ENCODE results near the gene KLRD1.
"Not testable (repeated sequence)": the region's sequence is repeated elsewhere in the genome, so short reads cannot be mapped to it uniquely, and the experiment has no call there.

Gene KLRD1

GRCh38 chr12:10338470-10338869, 30.8 kb downstream of the KLRD1 start:
- DNase-seq (ENCODE audit: low spot score) = not testable (repeated sequence)

GRCh38 chr12:10339053-10339840, 31.6 kb downstream of the KLRD1 start:
- no peak for DNase-seq (ENCODE audit: low spot score)

GRCh38 chr12:10340946-10341345, 33.3 kb downstream of the KLRD1 start:
- DNase-seq (ENCODE audit: low spot score) = not testable (repeated sequence)

- no peak for DNase-seq (ENCODE audit: low spot score)
Measured at GRCh38 chr12:10341892-10342509, 34.3 kb downstream of the KLRD1 start.

GRCh38 chr12:10351457-10351856, 43.8 kb downstream of the KLRD1 start:
- DNase-seq (ENCODE audit: low spot score) = not testable (repeated sequence)

GRCh38 chr12:10354071-10354470, 46.4 kb downstream of the KLRD1 start:
- no peak for DNase-seq (ENCODE audit: low spot score)

GRCh38 chr12:10354502-10354901, 46.8 kb downstream of the KLRD1 start:
- DNase-seq (ENCODE audit: low spot score) = no peak

- no peak for DNase-seq (ENCODE audit: low spot score)
Measured at GRCh38 chr12:10358131-10358530, 50.5 kb downstream of the KLRD1 start.

- no peak for DNase-seq (ENCODE audit: low spot score)
Measured at GRCh38 chr12:10358969-10359368, 51.3 kb downstream of the KLRD1 start.

- DNase-seq (ENCODE audit: low spot score) = peak; percentile 77
Measured at GRCh38 chr12:10361084-10361483, 53.4 kb downstream of the KLRD1 start.

- DNase-seq (ENCODE audit: low spot score) = peak; percentile 38
Measured at GRCh38 chr12:10361622-10362021, 54.0 kb downstream of the KLRD1 start.

GRCh38 chr12:10362325-10362724, 54.7 kb downstream of the KLRD1 start:
- DNase-seq (ENCODE audit: low spot score) = peak; percentile 9

- peak; percentile 48 for DNase-seq (ENCODE audit: low spot score)
Measured at GRCh38 chr12:10362828-10363657, 55.4 kb downstream of the KLRD1 start.

GRCh38 chr12:10363658-10363913, 55.9 kb downstream of the KLRD1 start:
- DNase-seq (ENCODE audit: low spot score) = no peak

GRCh38 chr12:10363914-10364814, 56.5 kb downstream of the KLRD1 start:
- peak; percentile 80 for DNase-seq (ENCODE audit: low spot score)

- peak; percentile 87 for DNase-seq (ENCODE audit: low spot score)
Measured at GRCh38 chr12:10364815-10365622, 57.3 kb downstream of the KLRD1 start.

GRCh38 chr12:10365696-10366405, 58.2 kb downstream of the KLRD1 start:
- peak; percentile 75 for DNase-seq (ENCODE audit: low spot score)

GRCh38 chr12:10366875-10367274, 59.2 kb downstream of the KLRD1 start:
- peak; percentile 72 for DNase-seq (ENCODE audit: low spot score)

- DNase-seq (ENCODE audit: low spot score) = peak; percentile 48
Measured at GRCh38 chr12:10367714-10368113, 60.0 kb downstream of the KLRD1 start.

Data from globus pallidus (tissue), 1 donor.